ENCODE measurements around the gene SEC14L2. TPM values are rescaled to one million over a fixed set of nuclear protein-coding genes. Genes with fewer than 3 reads are reported as not detected.
A peak's percentile ranks its signal among the peaks of the same experiment; 100 is the strongest.

SEC14L2 gene
- total RNA-seq, 1 experiment from 2014 or later, result 6.3 TPM

GRCh38 chr22:30424534-30425326 is 27.9 kb downstream of the SEC14L2 start:
- DNase-seq (ENCODE audit: extremely low read depth, low read depth), result no peak

- DNase-seq (ENCODE audit: extremely low read depth, low read depth), result no peak
Measured at GRCh38 chr22:30425327-30425615, 28.5 kb downstream of the SEC14L2 start.

- no peak for DNase-seq (ENCODE audit: extremely low read depth, low read depth)
Measured at GRCh38 chr22:30425616-30426387, 29.0 kb downstream of the SEC14L2 start, which contains the start of gene MTFP1. Gene MTFP1, plus strand, starts transcription at chr22:30425768. Its CDS starts 112 bp downstream, at chr22:30425880.

DNA sequence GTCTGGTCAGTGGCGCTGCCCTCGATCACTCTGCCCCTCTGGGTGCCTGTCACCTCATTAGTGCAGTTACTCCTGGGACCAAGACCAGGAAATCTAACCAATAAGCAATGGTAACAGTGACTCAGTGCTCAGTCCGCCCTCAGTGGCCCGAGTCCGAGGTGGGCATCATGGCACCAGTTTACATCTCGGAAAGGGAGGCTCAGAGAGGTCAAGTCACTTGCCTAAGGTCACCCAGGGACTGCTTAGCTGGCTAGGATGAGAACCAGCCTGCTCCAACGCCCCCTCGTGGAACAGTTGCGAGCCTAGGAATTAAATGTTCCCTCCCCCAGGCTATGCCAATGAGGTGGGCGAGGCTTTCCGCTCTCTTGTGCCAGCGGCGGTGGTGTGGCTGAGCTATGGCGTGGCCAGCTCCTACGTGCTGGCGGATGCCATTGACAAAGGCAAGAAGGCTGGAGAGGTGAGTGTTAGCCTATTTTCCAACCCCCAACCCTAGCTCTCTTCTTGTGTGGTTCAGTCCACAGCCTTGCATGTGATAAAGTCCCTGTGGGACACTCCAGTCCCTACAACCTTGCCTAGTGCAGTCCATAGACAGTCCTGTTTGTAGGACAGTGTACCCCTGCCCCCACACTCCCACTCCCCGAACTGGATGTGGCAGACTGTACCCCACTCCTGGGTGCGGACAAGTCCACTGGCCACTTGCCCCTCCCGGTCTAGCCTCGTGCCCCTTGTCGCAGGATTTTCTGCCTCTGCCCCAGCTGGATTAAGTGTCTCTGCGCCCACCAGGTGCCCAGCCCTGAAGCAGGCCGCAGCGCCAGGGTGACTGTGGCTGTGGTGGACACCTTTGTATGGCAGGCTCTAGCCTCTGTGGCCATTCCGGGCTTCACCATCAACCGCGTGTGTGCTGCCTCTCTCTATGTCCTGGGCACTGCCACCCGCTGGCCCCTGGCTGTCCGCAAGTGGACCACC is 29.9 kb downstream of the SEC14L2 start:
- peak; percentile 82 for DNase-seq (ENCODE audit: extremely low read depth, low read depth)

- no peak for DNase-seq (ENCODE audit: extremely low read depth, low read depth)
Measured at GRCh38 chr22:30427871-30428270, 31.1 kb downstream of the SEC14L2 start.

- no peak for DNase-seq (ENCODE audit: extremely low read depth, low read depth)
Measured at GRCh38 chr22:30429887-30430286, 33.1 kb downstream of the SEC14L2 start.

DNA sequence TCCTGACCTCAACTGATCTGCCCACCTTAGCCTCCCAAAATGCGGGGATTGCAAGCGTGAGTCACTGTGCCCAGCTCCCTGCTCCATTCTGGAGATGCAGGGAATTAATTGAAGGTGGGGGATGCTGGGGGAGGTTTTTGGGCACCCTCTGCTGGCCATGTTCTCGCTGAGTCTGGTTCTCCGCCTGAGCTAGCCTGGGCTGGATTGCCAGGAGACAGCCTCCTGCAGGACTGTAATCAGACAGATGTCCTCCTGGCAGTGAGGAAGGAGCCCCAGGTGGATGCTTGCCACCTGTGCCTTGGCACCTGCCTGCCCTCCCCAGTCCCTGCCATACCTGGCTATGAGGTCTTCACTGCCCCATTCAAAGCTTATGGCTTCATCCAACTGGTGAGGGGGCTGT is 34.1 kb downstream of the SEC14L2 start:
- DNase-seq (ENCODE audit: extremely low read depth, low read depth), result no peak

DNA sequence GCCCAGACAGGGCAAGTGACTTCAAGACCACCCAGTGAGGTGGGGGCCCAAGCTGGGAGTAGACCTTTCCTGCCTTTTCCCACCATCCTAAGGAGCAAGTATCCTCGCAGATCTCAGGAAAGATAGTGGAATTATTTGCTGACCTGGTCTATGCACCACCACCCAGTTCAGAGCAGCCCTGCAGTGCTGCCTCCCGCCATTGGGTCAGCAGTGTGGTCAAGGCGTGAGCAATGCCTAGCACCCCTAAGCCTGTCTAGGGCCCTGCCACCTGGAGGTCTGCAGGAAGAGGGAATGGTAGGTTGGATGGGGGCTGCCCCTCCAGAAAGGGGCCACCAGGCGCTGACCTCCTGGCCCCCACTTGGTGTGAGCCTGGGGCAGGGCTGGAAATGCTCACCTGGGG is 35.3 kb downstream of the SEC14L2 start:
- no peak for DNase-seq (ENCODE audit: extremely low read depth, low read depth)

DNA sequence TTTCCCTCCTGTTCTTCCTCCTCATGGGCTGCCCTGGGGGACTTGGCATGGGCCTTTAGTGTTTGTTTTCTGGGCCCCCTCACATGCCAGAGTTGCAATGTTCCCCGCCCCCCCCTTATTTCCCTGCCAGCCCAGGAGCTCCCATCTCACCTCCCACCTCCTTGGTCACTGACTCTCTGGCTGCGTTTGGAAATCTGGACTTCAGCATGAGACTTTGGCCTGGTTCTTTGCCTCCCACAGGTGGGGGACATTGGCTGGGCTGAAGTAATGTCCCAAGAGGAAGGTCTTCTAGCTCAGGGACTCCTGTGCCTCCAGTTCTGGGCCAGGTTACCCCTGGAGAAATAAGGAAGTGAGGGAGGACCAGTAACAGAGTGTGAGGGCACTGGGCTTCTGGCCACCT is 35.7 kb downstream of the SEC14L2 start:
- DNase-seq (ENCODE audit: extremely low read depth, low read depth), result no peak

- no peak for DNase-seq (ENCODE audit: extremely low read depth, low read depth)
Measured at GRCh38 chr22:30433227-30433626, 36.4 kb downstream of the SEC14L2 start.

- DNase-seq (ENCODE audit: extremely low read depth, low read depth), result no peak
Measured at GRCh38 chr22:30433773-30434172, 37.0 kb downstream of the SEC14L2 start.

GRCh38 chr22:30434843-30435242 is 38.0 kb downstream of the SEC14L2 start:
- no peak for DNase-seq (ENCODE audit: extremely low read depth, low read depth)

DNA sequence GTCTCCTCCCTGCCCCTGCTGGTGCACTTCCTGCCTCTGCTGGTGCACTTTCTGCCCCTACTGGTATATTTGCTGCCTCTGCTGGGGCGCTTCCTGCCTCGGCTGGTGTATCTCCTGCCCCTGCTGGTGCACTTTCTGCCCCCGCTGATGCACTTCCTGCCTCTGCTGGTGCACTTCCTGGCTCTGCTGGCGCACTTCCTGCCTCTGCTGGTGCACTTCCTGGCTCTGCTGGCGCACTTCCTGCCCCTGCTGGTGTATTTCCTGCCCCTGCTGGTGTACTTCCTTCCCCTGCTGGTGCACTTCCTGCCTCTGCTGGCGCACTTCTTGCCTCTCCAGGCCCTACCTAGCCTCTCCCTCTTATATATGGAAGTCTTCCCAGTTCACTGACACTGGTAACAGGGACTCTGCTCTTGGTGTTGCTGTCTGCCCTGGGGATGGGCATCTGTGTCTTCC is 38.9 kb downstream of the SEC14L2 start:
- DNase-seq (ENCODE audit: extremely low read depth, low read depth), result peak; percentile 52

- DNase-seq (ENCODE audit: extremely low read depth, low read depth), result no peak
Measured at GRCh38 chr22:30436196-30436595, 39.4 kb downstream of the SEC14L2 start.

GRCh38 chr22:30438559-30438958 is 41.7 kb downstream of the SEC14L2 start:
- no peak for DNase-seq (ENCODE audit: extremely low read depth, low read depth)

DNA sequence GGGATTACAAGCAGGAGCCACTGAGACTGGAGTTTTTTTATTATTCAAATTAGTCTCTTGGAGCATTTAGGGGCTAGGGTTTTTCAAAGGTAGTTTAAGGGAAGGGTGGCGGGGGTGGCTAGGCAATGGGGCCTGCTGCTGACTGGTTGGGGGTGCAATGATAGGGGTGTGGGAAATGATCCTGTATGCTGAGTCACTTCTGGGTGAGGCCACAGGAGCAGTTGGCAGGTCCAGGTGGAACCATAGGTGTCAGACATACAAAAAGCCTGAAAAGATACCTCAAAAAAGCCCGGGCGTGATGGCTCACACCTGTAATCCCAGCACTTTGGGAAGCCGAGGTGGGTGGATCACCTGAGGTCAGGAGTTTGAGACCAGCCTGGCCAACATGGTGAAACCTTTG is 42.4 kb downstream of the SEC14L2 start:
- DNase-seq (ENCODE audit: extremely low read depth, low read depth), result no peak

DNA sequence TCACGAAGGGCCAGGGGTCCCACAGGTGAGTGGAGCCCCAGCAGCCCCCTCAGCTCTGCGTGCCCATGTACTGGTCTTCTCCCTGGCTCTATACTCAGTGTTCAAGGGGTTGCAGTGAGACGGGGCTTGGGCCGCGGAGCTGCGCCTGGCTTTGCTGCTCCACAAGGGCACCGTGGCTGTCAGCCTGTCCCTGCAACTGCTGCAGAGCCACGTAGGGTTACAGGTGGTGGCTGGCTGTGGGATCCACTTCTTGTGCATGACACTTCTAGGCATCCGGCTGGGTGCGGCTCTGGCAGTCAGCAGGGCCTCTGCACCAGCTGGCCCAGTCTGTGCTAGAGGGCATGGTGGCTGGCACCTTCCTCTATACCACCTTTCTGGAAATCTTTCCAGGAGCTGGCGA is 43.0 kb downstream of the SEC14L2 start:
- DNase-seq (ENCODE audit: extremely low read depth, low read depth), result no peak

- no peak for DNase-seq (ENCODE audit: extremely low read depth, low read depth)
Measured at GRCh38 chr22:30441088-30441487, 44.3 kb downstream of the SEC14L2 start.

GRCh38 chr22:30444632-30445437 is 48.0 kb downstream of the SEC14L2 start:
- peak; percentile 42 for DNase-seq (ENCODE audit: extremely low read depth, low read depth)

Measured in NCI-H460 (cell line).